Choroid plexus epithelial cell (primary cell): Measurements from ENCODE around the gene GRAMD1A.

Experiments used
- DNase-seq: peaks from one replicate; pipeline ENCODE4 v3.0.0-alpha.2; 2010; ENCODE audit warnings: low read depth
- H3K4me3 ChIP-seq: 2 replicates; pipeline ENCODE4 v1.5.1; 2011; ENCODE audit warnings: low read depth, mild to moderate bottlenecking, control low read depth, low read length, moderate library complexity
- CTCF ChIP-seq: conservative IDR thresholded peaks from 2 replicates; pipeline ENCODE4 v1.5.1; 2011; ENCODE audit warnings: low read depth, mild to moderate bottlenecking, control low read depth, inconsistent platforms, low read length, moderate library complexity

GRAMD1A gene

GRCh38 chr19:35061583-35062373 is 61.7 kb downstream of the GRAMD1A start:
- DNase-seq: no peak
- TF ChIP-seq CTCF: no peak
- no peak overlapping the region for H3K4me3 ChIP-seq

DNA sequence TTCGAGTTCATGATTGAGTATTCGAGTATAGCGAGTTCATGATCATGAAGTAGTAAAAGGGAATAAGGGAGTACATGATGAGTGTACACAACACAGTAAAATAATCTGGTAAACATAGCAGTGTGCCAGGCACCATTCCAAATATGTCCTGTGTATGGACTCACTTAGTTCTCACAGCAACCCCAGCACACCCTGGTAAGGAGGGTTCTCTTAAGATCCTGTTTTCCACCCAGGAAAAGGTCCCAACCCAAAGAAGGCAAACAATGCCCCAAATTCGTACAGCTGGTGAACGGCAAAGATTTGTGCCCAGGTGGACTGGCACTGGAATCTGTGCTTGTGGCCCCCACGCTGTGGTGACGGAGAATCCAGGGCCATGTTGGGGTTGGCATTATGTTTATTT is 62.8 kb downstream of the GRAMD1A start:
- no peak for DNase-seq
- no peak overlapping the region for H3K4me3 ChIP-seq
- no peak for TF ChIP-seq CTCF

GRCh38 chr19:35063940-35064818 is 64.1 kb downstream of the GRAMD1A start:
- peak; percentile 75 for DNase-seq
- TF ChIP-seq CTCF: no peak

GRCh38 chr19:35065574-35065973 is 65.5 kb downstream of the GRAMD1A start:
- no peak for TF ChIP-seq CTCF

More at GRCh38 chr19:35063940-35064818, 64.1 kb downstream of the GRAMD1A start:
- H3K4me3 ChIP-seq: no peak overlapping the region

GRCh38 chr19:35066121-35066520 is 66.0 kb downstream of the GRAMD1A start:
- TF ChIP-seq CTCF: no peak
- H3K4me3 ChIP-seq: no peak overlapping the region
- no peak for DNase-seq

More at GRCh38 chr19:35065574-35065973, 65.5 kb downstream of the GRAMD1A start:
- no peak for DNase-seq
- no peak overlapping the region for H3K4me3 ChIP-seq

DNA sequence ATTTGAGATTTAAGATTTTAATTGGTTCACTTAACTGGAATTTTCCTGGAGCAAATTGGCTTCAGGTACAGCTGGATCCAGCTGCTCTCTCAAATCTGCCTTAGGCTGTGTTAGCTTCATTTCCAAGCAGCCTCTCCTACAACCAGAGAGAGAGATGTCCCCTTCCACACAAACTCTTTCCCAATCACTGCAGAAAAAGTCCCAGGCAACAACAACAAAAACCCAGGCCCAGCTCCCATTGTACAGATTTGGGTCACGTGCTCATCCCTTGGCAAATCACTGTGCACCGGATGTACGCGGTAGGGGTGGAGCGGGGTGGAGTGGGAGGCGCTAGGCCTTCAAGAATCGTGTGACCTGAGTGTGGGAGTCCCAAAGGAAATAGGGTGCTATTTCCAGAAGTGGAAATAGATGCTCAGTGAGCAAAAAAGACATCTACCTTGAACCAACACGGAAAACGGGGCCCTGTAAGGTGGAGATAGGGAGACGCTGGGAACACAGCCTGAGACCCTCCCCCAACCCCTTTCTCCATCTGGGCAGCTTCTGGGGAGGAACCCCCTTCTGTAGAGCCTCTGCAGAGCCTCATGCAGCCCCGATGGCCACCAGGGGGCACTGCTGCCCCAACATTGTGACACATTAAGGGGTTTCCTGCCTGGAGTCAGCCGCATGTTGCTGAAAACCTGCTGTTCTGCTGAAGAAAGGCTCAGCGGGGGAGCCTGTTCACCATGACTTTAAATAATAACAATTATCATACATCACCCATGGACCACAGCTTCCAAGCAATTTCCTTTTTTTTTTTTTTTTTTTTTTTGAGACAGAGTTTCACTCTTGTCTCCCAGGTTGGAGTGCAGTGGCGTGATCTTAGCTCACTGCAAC is 66.8 kb downstream of the GRAMD1A start:
- peak; percentile 95 for DNase-seq

More for the DNA sequence above, 66.8 kb downstream of the GRAMD1A start:
- TF ChIP-seq CTCF: peak; percentile 94
- H3K4me3 ChIP-seq: no peak overlapping the region
